A673 (cell line): ENCODE measurements around the gene WFDC10A.

Experiments used
- CTCF ChIP-seq: fragments of 300-800, 200-600 bp; sonication (generic); conservative IDR thresholded peaks from 2 replicates; pipeline ENCODE4 v1.5.1; 2017; ENCODE audit warnings: low read depth, mild to moderate bottlenecking, antibody characterized with exemption, low read length, moderate library complexity, mixed read lengths
- EZH2 ChIP-seq: fragments of 200-600 bp; sonication (generic); IDR thresholded peaks from 2 replicates; pipeline ENCODE4 v1.6.1; 2017; ENCODE audit warnings: borderline replicate concordance, low read depth, mild to moderate bottlenecking, mixed read lengths, antibody characterized with exemption, low read length; ENCODE audit not compliant: poor library complexity, severe bottlenecking

GRCh38 chr20:45630371-45630770 lies 832 bp downstream of the WFDC10A start:
- TF ChIP-seq CTCF = no peak
- TF ChIP-seq EZH2 = no peak
